ENCODE measurements around the gene GCN1.

DNA sequence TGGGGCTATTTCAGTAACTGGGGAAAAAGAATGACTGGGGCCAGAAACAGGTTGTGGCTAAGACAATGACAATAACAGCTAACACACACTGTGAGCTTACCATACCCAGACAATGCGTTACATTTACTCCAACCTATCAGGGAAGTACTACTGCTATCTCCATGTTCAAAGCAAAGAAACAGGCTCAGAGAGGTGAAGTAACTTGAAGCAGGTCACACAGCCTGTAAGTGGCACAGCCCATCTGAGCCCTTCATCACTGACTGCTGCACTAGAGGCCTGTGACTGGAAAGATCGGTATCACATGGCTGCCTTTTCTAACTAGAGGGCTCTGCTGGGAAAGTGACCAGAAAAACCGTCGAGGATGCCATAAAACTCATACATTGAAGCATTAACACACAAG lies 7.9 kb downstream of the GCN1 start:
- TF ChIP-seq, protein P1, sequence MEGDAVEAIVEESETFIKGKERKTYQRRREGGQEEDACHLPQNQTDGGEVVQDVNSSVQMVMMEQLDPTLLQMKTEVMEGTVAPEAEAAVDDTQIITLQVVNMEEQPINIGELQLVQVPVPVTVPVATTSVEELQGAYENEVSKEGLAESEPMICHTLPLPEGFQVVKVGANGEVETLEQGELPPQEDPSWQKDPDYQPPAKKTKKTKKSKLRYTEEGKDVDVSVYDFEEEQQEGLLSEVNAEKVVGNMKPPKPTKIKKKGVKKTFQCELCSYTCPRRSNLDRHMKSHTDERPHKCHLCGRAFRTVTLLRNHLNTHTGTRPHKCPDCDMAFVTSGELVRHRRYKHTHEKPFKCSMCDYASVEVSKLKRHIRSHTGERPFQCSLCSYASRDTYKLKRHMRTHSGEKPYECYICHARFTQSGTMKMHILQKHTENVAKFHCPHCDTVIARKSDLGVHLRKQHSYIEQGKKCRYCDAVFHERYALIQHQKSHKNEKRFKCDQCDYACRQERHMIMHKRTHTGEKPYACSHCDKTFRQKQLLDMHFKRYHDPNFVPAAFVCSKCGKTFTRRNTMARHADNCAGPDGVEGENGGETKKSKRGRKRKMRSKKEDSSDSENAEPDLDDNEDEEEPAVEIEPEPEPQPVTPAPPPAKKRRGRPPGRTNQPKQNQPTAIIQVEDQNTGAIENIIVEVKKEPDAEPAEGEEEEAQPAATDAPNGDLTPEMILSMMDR (IDR thresholded peaks at IDR 0.05 in 8 of 11, conservative IDR thresholded peaks at IDR 0.05 in 3 of 11): no peak
- TF ChIP-seq POLR2AphosphoS5 (IDR thresholded peaks at IDR 0.05): no peak

Measured in spleen (tissue), 7 donors.